HT-29 (cell line): ENCODE measurements around the gene MICAL3. TPM values are rescaled to one million over a fixed set of nuclear protein-coding genes. Genes with fewer than 3 reads are reported as not detected.
A peak's percentile ranks its signal among the peaks of the same experiment; 100 is the strongest.
"Not testable (repeated sequence)": the region's sequence is repeated elsewhere in the genome, so short reads cannot be mapped to it uniquely, and the experiment has no call there.

Experiments used
- DNase-seq: peaks from one replicate; pipeline ENCODE4 v3.0.0-alpha.2; 2015; ENCODE audit warnings: low spot score
- total RNA-seq: library from RNA; depleted of rRNA; stranded (reverse); fragments of >200 nt; shearing (Covaris generic); gene quantifications from 2 replicates; pipeline ENCODE4 v1.2.3, GENCODE V29; 2014; rRNA removed

Gene MICAL3, protein sequence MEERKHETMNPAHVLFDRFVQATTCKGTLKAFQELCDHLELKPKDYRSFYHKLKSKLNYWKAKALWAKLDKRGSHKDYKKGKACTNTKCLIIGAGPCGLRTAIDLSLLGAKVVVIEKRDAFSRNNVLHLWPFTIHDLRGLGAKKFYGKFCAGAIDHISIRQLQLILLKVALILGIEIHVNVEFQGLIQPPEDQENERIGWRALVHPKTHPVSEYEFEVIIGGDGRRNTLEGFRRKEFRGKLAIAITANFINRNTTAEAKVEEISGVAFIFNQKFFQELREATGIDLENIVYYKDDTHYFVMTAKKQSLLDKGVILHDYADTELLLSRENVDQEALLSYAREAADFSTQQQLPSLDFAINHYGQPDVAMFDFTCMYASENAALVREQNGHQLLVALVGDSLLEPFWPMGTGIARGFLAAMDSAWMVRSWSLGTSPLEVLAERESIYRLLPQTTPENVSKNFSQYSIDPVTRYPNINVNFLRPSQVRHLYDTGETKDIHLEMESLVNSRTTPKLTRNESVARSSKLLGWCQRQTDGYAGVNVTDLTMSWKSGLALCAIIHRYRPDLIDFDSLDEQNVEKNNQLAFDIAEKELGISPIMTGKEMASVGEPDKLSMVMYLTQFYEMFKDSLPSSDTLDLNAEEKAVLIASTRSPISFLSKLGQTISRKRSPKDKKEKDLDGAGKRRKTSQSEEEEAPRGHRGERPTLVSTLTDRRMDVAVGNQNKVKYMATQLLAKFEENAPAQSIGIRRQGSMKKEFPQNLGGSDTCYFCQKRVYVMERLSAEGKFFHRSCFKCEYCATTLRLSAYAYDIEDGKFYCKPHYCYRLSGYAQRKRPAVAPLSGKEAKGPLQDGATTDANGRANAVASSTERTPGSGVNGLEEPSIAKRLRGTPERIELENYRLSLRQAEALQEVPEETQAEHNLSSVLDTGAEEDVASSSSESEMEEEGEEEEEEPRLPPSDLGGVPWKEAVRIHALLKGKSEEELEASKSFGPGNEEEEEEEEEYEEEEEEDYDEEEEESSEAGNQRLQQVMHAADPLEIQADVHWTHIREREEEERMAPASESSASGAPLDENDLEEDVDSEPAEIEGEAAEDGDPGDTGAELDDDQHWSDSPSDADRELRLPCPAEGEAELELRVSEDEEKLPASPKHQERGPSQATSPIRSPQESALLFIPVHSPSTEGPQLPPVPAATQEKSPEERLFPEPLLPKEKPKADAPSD (N-terminal part only)
- 7.7 and 11.2 TPM in 2 replicates for total RNA-seq

DNA sequence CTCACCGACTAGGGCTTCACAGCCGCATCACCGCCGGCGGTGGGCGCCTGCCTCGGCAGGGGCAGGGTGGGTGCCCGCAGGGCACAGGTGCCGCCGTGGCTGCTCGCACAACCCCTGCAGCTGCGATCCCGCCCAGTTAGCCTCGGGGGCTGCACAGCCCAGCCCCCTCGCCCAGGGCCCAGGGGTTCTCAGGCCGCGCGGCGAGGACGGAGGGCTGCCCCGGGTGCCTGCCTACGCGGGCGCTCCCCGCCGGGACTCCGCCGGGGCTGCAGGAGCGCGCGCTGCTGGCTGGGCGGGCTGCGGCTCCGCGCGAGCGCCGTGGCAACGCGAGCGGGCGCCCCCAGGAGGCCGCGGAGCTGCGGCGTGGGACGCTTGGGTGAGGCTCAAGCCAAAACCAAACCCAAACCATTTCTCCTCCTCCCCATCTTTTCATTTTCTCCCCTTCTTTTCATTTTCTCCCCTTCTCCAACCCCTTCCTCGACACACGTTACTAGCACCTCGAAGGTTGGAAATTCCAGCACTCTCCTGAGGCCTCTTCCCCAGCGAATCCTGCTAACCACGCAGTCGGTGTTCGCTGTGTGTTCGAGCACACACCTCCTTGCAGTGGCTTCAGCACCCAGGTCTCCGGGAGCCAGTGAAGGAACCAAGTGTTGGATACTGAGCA, at the start of gene MICAL3:
Gene MICAL3, minus strand, starts transcription at position 286 of the 664 bp plus-strand sequence. CDS start 117,749 bp downstream, outside the sequence.
- DNase-seq, result peak; percentile 46

DNA sequence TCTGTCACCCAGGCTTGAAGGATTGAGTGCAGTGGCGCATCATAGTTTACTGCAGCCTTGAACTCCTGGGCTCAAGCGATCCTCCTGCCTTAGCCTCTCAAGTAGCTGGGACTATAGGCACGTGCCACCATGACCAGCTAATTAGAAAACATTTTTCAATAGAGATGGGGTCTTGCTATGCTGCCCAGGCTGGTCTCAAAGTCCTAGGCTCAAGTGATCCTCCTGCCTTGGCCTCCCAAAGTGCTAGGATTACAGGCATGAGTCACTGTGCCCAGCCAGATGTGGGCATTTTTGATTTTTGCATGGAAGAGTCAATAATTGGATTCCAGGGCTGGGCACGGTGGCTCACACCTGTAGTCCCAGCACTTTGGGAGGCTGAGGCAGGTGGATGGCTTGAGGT, 49.6 kb upstream of the MICAL3 start:
- not testable (repeated sequence) for DNase-seq

DNA sequence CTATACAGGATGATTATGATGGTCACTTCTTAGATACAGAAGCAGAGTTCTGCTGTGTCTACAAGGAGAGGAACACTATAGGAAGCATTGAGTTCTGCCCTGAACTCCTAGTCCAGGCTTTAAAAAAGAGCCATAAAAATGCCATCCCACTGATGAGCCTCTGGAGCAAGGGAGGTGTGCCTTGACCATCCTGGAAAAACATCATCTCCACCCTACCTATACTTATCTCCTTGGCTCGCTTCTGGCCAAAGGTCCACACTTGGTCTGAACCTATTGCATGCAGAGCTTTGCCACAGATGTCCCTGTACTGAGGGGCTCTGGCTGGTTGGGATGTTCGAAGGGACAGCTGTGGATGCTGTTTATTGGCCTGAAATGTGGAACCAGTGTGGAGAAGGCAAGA, 49.1 kb upstream of the MICAL3 start:
- DNase-seq, result no peak

DNA sequence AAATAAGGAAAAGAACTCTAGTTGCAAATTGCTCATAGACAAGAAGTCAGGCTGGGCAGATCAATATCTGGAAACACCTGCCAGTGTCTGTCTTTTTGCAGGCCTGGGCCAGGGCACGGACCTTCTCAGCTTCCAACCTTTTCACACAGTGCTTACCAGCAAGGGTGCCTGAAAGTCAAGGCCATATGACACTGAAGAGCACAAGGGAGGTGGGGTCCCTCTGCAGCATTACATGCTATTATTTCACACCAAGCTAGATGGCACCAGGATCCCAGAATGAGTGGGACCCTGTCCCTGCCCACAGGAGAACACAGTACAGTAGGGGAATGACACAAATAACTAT, 47.6 kb upstream of the MICAL3 start:
- no peak for DNase-seq

DNA sequence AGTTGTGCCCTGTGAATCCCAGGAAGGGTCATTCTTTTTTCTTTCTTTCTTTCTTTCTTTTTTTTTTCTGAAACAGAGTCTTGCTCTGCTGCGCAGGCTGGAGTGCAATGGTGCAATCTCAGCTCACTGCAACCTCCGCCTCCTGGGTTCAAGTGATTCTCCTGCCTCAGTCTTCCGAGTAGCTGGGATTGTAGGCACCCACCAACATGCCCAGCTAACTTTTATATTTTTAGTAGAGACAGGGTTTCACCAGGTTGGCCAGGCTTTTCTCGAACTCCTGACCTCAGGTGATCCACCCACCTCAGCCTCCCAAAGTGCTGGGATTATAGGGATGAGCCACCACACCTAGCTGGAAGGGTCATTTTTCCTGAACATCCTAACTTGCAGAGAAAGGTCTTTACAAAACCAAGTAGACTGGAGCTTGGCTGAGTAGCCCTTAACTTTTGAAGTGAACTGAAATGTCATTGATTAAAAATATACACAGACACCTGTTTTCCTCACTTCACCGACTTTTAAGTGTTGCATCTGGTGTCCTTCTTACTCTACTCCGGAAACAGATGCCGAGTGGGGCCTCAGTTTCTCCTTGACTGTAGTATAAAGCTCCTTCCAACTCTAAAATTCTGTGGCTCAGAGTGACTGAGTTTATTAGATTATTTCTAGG, 47.1 kb upstream of the MICAL3 start:
- not testable (repeated sequence) for DNase-seq

DNA sequence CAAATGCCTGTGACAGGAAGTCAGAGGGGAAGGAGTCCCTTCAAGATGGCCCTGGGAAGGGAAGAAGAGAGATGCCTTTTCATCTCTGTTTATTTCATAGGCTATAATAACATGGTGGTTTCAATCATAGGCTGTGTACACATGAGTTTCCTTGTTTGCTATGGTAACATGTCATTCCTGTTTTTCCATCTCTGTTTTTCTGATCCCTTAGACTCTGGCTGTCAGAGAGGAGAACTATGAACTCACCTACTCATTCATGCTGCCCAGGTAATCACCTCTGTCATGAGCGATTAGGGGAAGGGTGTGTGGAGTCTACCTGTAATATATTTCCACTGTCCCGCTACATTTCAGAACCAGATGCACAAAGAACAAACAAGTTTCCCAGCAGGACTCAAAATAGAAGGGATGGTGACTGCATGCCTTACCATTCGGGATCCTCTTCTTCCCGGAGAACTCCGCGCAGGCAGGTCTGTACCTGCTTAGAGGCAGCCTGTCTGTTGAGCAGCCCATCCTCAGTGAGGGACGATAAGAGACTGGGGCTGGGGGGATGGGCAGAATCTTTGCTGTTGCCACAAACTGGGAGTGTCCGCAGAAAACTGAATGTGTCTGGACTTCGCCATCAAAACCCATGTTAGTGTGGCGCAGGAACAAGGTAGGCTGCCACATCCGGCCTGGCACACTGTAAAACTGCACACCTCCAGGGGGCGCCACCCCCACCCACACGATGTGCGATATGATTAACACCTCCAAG, 46.4 kb upstream of the MICAL3 start:
- no peak for DNase-seq

DNA sequence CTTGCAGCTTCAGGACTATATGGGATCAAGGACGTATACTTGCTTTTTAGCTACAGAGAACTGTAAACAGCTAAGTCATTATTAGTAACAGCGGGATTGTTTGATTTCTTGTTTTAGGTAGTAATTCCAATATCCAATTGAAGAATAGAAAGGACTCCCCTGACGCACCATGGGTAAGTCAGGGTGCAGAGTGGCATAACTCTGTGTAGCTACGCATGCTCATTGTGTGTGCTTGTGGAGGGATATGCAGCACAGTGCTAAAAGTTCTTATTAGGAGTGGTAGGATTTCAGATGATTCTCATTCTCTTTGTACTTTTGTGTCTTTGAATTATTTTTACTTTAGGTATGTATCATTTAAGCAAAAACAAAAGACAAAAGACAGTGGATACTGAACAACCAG, 45.7 kb upstream of the MICAL3 start:
- no peak for DNase-seq

DNA sequence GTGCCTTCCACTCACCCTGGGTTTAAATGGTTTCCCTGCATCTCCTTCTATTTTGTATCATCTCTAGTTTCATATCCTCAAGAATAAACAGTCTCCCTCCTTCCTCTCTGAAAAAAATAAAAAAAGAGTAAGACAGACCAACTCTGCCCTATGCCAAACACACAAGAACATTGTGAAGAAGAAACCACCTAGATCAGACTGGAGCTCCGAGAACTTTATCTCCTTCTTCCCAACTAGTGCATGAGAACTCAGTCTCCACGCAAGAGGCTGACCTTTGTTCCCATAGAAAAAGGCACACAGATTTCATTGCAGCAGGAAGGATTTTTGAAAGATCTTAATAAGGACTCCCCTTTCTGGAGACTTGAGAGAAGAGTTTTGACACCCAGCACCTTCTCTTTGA, 44.7 kb upstream of the MICAL3 start:
- DNase-seq, result no peak

DNA sequence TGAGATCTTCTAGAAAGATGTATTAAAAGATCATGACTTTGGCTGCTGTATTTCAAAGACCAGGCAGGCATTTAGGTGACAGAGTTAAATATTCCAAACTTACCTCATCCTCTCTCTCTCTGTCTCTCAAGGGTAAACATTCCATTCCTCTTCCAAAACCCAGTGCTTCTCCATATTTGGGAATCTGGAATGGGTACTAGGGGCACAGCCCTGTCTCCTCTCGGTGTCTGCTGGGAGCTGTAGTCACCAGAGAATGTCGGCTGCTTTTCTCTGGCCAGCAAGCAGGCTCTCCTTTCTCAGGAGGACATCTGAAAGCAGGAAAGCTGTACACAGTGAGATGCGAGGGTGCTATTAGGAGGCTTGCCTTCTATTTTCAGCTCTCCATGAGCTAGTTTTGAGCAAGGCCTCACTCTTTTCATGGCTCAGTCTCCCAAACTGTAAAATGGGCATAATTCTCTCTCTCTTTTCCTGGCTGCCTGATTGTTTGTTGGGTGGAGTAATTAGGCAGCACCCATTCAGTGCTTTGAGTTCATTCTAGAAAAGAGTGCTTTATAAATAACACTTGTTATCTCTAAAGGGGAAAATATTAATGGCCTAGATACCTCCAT, 44.1 kb upstream of the MICAL3 start:
- DNase-seq, result no peak

DNA sequence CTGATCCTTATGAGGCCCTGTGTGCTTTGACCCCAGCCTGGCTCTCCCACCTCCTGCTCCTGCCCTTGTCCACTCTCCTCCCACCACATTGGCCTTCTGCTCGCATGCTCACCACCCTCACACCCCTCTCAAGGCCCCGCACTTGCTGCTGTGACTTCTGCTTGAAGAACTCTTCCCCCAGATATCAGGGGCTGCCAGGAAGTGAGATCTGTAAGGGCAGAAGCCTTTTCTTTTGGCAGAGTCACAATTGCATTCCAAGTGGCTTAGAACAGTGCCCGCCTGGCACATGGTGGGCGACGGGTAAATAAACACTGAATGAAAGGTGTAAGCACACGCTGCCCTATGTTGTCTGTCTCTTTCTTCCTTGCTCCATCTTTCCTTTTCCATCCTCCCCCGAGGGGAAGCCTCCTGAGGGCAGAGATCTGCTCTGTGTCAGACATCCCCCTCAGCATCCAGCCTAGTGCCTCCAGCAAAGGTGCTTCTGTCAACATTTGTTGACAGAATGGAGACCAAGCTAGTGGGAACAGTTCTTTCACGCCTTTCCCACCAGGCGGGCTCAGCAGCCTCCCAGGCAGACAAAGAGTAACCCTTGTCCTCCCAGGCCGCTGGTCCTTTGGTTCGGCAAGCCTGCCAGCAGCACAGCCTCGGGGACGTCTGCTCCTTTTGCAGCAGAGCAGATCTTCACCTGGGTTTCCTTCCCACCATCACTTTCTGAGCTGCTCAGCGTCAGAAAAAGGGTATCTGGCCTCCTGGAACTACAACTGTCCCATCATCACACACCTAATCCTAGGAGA, 43.4 kb upstream of the MICAL3 start:
- no peak for DNase-seq

DNA sequence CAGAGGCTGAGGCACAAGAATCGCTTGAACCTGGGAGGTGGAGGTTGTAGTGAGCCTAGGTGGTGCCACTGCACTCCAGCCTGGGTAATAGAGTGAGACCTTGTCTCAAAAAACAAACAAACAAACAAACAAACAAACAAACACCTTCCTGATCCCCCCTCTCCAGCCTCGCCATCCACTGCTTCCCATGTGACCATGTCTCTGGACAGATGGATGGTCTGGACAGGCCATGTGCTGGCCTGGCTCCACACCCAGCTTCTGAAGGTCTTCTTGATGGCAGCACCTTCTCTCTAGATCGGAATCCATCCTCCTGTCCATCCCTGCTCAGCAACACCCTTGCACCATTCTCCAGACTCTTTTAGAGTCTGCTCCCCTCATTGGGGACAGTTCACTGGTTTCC, 42.8 kb upstream of the MICAL3 start:
- no peak for DNase-seq

DNA sequence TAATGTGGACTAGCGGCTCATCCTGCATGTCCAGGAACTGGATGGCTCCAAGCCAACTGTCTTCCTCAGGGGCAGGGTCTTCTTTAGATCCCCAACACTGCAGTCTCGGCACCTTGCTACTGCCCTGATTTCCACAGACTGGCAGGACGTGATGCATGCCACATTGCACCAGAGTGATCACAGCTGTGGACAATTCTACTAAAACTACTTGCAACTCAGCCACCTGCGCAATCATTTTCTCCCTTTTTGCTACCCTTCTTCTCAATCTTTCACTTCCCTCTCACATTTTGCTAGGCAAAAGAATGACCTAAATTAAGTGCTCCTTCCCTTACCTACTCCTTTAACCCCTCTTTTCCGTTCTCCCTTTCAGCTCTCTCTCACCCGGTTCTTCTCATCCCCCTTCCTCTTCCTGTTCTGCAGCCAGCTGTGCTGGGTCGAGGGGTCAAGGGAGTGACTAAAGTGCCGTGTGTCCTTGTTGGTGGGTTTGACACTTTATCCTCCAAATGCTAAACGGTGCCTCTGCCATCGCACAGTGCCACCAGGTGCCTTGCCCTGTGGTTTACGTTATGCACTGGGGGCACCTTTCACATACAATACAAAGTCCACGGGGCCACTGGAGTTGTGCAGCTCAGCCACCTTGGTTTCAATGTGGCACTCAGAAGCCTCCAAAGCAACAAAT, 42.0 kb upstream of the MICAL3 start:
- no peak for DNase-seq

DNA sequence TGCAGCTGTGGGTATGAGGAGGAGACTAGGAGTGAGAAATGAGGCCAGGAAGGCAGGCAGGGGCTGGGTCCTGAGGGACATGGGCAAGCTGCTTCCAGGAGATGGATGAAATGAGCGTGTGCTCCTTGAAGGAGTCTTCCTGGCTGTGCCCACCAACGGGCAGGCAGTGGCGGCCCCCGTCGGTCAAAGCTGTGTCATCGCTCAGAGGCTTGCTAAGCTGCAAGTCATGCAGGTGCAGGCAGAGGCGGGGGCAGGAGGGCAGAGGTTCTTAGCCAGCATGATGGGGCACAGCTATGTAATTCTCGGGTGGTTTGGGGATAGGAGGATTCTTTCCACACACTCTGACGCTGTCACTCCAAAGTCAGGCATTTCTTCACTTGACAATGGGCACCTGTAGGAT, 40.9 kb upstream of the MICAL3 start:
- DNase-seq, result no peak

DNA sequence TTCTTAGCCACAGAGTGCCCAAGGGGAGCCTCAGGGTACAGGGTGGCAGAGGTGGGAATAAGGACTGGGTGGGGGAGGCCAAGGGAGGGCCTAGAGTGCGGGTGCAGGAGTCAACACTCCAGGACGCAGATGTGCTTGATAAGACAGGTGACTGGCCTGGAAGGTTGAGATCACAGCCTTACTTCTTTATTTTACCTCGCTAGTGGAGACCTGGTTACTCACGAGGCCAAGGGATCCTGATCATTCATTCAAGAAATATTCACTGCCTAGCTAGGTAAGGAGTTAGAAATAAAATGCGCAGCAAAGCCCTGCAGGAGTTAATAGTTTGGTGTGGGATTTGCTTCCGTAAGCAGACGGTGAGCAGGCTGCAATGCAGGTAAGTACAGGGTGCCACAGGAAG, 40.3 kb upstream of the MICAL3 start:
- no peak for DNase-seq

DNA sequence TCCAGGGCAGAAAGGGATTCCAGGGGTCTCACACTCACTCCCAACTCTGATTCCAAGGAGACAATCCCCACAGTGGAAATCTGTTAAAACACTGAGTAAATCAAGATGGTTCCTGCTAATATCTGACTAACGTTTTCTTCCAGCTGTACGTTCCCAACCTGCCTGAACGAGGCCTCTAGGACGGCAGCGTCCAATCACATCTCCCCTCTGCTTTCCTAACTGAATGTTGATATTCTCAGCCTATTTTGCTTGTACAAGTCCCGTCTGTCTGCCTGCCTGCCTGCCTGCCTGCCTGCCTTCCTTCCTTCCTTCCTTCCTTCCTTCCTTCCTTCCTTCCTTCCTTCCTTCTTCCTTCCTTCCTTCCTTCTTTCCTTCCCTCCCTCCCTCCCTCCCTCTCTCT, 39.4 kb upstream of the MICAL3 start:
- DNase-seq, result not testable (repeated sequence)

DNA sequence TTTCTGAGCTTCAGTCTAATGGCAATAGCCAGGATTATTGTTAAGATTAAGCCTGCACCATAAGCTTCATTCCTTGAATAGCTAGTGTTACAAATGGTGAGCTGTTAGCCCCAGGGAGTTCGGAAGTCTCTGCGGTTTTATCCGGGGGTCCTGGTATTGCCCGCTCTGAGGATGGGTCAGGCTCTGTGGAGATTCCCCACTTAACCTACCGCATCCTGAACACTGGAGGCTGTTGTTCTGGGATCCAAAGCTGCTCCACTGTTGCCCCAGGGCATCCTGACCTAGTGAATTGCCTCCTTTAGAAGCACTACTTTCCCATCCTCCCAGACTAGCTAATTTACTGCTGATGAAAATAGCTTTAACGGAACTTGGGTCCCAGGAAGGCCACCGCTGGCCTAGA, 38.9 kb upstream of the MICAL3 start:
- no peak for DNase-seq

DNA sequence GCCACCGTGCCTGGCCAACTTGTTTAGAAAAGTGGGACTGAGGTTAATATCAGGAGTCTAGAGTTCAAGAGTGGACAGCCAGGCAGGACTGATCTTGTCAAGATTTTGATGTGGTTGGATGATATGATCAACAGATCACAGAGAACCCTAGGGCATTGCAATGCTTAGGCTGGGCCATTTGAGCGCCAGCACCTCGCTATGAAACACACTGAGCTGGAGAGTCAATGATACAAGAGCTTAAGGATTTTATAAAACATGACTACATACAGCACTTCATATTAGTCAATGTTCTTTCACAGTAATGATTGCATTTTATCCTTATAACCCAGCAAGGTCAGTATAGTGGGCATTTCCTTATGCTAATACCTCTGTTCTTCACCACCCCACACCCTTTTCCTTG, 38.1 kb upstream of the MICAL3 start:
- no peak for DNase-seq
